HCT116 (cell line): Measurements from ENCODE around the gene MYO1G.

Source experiments
- CEBPB ChIP-seq: IDR thresholded peaks from 2 replicates; pipeline ENCODE4 v1.6.1; 2012; ENCODE audit warnings: low read depth
- EZH2 ChIP-seq: fragments of 200-600 bp; sonication (generic); IDR thresholded peaks from 2 replicates; pipeline ENCODE4 v1.6.1; 2017; ENCODE audit warnings: antibody characterized with exemption, mixed run types
- EZH2phosphoT487 ChIP-seq: fragments of 200-600 bp; IDR thresholded peaks from 2 replicates; pipeline ENCODE4 v1.6.1; 2018; ENCODE audit warnings: antibody characterized with exemption, borderline replicate concordance
- FOSL1 ChIP-seq: IDR thresholded peaks from 2 replicates; pipeline ENCODE4 v1.6.1; 2012; ENCODE audit warnings: low read depth
- JUND ChIP-seq: IDR thresholded peaks from 2 replicates; pipeline ENCODE4 v1.6.1; 2012
- POLR2AphosphoS5 ChIP-seq: IDR thresholded peaks from 2 replicates; pipeline ENCODE4 v1.6.1; 2011; ENCODE audit warnings: mild to moderate bottlenecking, low read depth, low read length, moderate library complexity
- RAD21 ChIP-seq: IDR thresholded peaks from 2 replicates; pipeline ENCODE4 v1.6.1; 2012; ENCODE audit warnings: low read depth, mild to moderate bottlenecking
- REST ChIP-seq: IDR thresholded peaks from 2 replicates; pipeline ENCODE4 v1.6.1; 2012; ENCODE audit warnings: low read depth
- SIN3A ChIP-seq: IDR thresholded peaks from 2 replicates; pipeline ENCODE4 v1.6.1; 2012; ENCODE audit warnings: low read depth
- SP1 ChIP-seq: IDR thresholded peaks from 2 replicates; pipeline ENCODE4 v1.6.1; 2012; ENCODE audit warnings: low read depth
- SRF ChIP-seq: IDR thresholded peaks from 2 replicates; pipeline ENCODE4 v1.6.1; 2012; ENCODE audit warnings: low read depth
- TCF7L2 ChIP-seq: IDR thresholded peaks from 2 replicates; pipeline ENCODE4 v1.7.0; 2011; ENCODE audit warnings: borderline replicate concordance, inconsistent platforms; ENCODE audit not compliant: insufficient read depth, insufficient read length; ENCODE audit errors: extremely low read depth
- ZNF274 ChIP-seq: fragments of 200-500 bp; sonication (Bioruptor generic); IDR thresholded peaks from 2 replicates; pipeline ENCODE4 v1.6.1; 2014; ENCODE audit warnings: mild to moderate bottlenecking, low read depth, low read length, inconsistent platforms
- TF ChIP-seq, protein P1 (sequence below), 3 experiments: fragments of 200-600 bp in 1 of 3; sonication (generic) in 1 of 3; IDR thresholded peaks in 2 of 3; conservative IDR thresholded peaks in 1 of 3; 2 replicates each; pipeline ENCODE4 v1.5.1; 2012 to 2017; ENCODE audit warnings: low read depth in 2 of 3, low read length in 2 of 3, antibody characterized with exemption in 1 of 3, borderline replicate concordance in 1 of 3, control low read depth in 1 of 3, mild to moderate bottlenecking in 1 of 3, mixed read lengths in 1 of 3, mixed run types in 1 of 3, moderate library complexity in 1 of 3; ENCODE audit not compliant: insufficient read depth in 1 of 3

- TF ChIP-seq EZH2phosphoT487 (no peak), TCF7L2 (no peak), EZH2 (no peak), FOSL1 (no peak), POLR2AphosphoS5 (no peak), CEBPB (no peak), ZNF274 (no peak), RAD21 (no peak), JUND (no peak), SRF (no peak), SP1 (no peak), REST (no peak), SIN3A (no peak)
- TF ChIP-seq, protein P1, sequence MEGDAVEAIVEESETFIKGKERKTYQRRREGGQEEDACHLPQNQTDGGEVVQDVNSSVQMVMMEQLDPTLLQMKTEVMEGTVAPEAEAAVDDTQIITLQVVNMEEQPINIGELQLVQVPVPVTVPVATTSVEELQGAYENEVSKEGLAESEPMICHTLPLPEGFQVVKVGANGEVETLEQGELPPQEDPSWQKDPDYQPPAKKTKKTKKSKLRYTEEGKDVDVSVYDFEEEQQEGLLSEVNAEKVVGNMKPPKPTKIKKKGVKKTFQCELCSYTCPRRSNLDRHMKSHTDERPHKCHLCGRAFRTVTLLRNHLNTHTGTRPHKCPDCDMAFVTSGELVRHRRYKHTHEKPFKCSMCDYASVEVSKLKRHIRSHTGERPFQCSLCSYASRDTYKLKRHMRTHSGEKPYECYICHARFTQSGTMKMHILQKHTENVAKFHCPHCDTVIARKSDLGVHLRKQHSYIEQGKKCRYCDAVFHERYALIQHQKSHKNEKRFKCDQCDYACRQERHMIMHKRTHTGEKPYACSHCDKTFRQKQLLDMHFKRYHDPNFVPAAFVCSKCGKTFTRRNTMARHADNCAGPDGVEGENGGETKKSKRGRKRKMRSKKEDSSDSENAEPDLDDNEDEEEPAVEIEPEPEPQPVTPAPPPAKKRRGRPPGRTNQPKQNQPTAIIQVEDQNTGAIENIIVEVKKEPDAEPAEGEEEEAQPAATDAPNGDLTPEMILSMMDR (IDR thresholded peaks at IDR 0.05 in 2 of 3, conservative IDR thresholded peaks at IDR 0.05 in 1 of 3; ENCODE audit: borderline replicate concordance in 1 of 3, insufficient read depth in 1 of 3, low read depth in 2 of 3, low read length in 2 of 3), result no peak
Measured at GRCh38 chr7:45007106-45007505, 28.3 kb upstream of the MYO1G start.
